Heart left ventricle (tissue), 16 donors: ENCODE measurements around the gene MMRN1. TPM values are rescaled to one million over a fixed set of nuclear protein-coding genes. Genes with fewer than 3 reads are reported as not detected.

Source experiments
- ATAC-seq, 4 donors: fragments of 200-7000 bp; cut with Tn5 transposase; one replicate each; pipeline ENCODE4 v1.9.1; 2020 to 2022; ENCODE audit warnings: moderate library complexity in 4 of 4, mild to moderate bottlenecking in 3 of 4, moderate number of reproducible peaks in 1 of 4
- DNase-seq, 5 donors: peaks; one replicate each; pipeline ENCODE4 v3.0.0-alpha.2; 2020
- H3K27ac ChIP-seq, 12 donors: fragments of 200-600 bp; sonication (generic) in 4 of 12; one replicate each; pipeline versions ENCODE4 v1.5.0 to v1.8.0; 2016 to 2022; ENCODE audit warnings: mild to moderate bottlenecking in 2 of 12
- H3K27me3 ChIP-seq, 9 donors: fragments of 200-600 bp; sonication (generic) in 2 of 9; one replicate each; pipeline versions ENCODE4 v1.5.1 to v1.8.0; 2016 to 2022; ENCODE audit warnings: mild to moderate bottlenecking in 3 of 9
- H3K36me3 ChIP-seq, 9 donors: fragments of 200-600 bp; sonication (generic) in 2 of 9; one replicate each; pipeline versions ENCODE4 v1.5.0 to v1.8.0; 2018 to 2022; ENCODE audit warnings: mild to moderate bottlenecking in 2 of 9
- H3K4me1 ChIP-seq, 12 donors: fragments of 200-600 bp; sonication (generic) in 4 of 12; one replicate each; pipeline versions ENCODE4 v1.5.0 to v1.8.0; 2016 to 2022; ENCODE audit warnings: mild to moderate bottlenecking in 3 of 12
- H3K4me3 ChIP-seq, 12 donors: fragments of 200-600 bp; sonication (generic) in 4 of 12; one replicate each; pipeline versions ENCODE4 v1.5.0 to v1.8.0; 2017 to 2022; ENCODE audit warnings: mild to moderate bottlenecking in 9 of 12, moderate library complexity in 4 of 12
- H3K9me3 ChIP-seq, 12 donors: fragments of 200-600 bp; sonication (generic) in 4 of 12; one replicate each; pipeline versions ENCODE4 v1.5.0 to v1.8.0; 2016 to 2022; ENCODE audit warnings: mild to moderate bottlenecking in 1 of 12
- CTCF ChIP-seq, 12 donors: fragments of 200-600 bp; sonication (generic) in 4 of 12; IDR thresholded peaks; one replicate each; pipeline versions ENCODE4 v1.5.0 to v1.8.0; 2018 to 2022; ENCODE audit warnings: antibody characterized with exemption in 12 of 12, mild to moderate bottlenecking in 5 of 12
- POLR2A ChIP-seq, 2 donors: fragments of 450-650 bp; IDR thresholded peaks; one replicate each; pipeline ENCODE4 v1.6.1; 2017; ENCODE audit warnings: antibody characterized with exemption in 2 of 2, mild to moderate bottlenecking in 2 of 2, moderate library complexity in 2 of 2
- WGBS, 4 donors: extraction: QIAGEN DNeasy Blood & Tissue Kit in 2 of 4; methylation state at CpG; one replicate each; pipeline versions ENCODE4 v1.1.5 to v1.1.7; 2013 to 2018; 5-methylcytosine and 5-hydroxymethylcytosine counted together
- intact Hi-C, 10 donors: fragments of 100-400 bp; cut with DNase I; formaldehyde crosslinking; loops; one replicate each; pipeline versions ENCODE4 v1.11.1 to v1.14.2; 2022
- polyA plus RNA-seq, 2 donors: library from polyadenylated mRNA; stranded (reverse); fragments of 200-250 nt; gene quantifications; one replicate each; pipeline ENCODE4 v1.2.3, GENCODE V29; 2013
- total RNA-seq, 9 donors: library from RNA; depleted of rRNA in 2 of 9; stranded (reverse); fragments of >200 nt in 2 of 9; fragmentation: NEBNext Ultra II Directional in 3 of 9; extraction: Animal tissue kit (Norgen Biotek cat#: 25700) in 3 of 9; gene quantifications; one replicate each; pipeline versions ENCODE4 v1.1.0 to v1.2.4, GENCODE V29; 2016 to 2023
- donor health status: ischemic (EF 13 %, LVEDD 7.1; RV severe dilation, severe dysfunction).
- donor health status: healthy with polysubstance abuse.
- donor health status: DM: no; HTN: yes; CAD: no.
- donor health status: DM: no; HTN: no; CAD: no.
- donor health status: ischemic (EF 25% LVEDD 6.9; RV normal size, moderate dysfunction).
- donor health status: ischemic (EF 25% LVEDD 5.7; RV mildly dilated, moderate dysfunction).
- donor health status: healthy.
- donor health status: DM: yes; HTN: yes; CAD: no.
- donor health status: ischemic (EF 35%, LVEDD 5.7; RV mildly dilated, moderate dysfunction).
- donor health status: nonischemic (EF 11% LVEDD 7.7; RV severe dilation, severe dysfunction).
- donor health status: DM: yes; HTN: yes; CAD: no.
- donor health status: PGD.
- donor health status: ischemic (EF 29% LVEDD 5.4; RV normal size, mild dysfunction).
- donor health status: nonischemic (EF 23%, LVEDD 6.1; RV moderate dilation, normal function).

MMRN1 gene
- total and polyA plus RNA-seq, 11 donors, result 0.14 to 9.9 (median 1.5) TPM

- intact Hi-C loops, result loop anchor here in 8 of 10 donors (10.0 kb wide), 5 partner anchors 242 to 742 kb away; no protein-coding TSS in a partner anchor
- 19 to 45% (median 27%) methylated on average over 1 of the region's 1 CpG for WGBS, 4 donors
- Histone ChIP-seq H3K4me3 (no peak overlapping the region), H3K4me1 (peaks cover 0 to 5% (median 0%) of the 10 kb centered on the region in 12 donors), H3K36me3 (no peaks in the 10 kb centered on the region), H3K27ac (no peak overlapping the region), H3K27me3 (no peaks in the 10 kb centered on the region), H3K9me3 (no peaks in the 10 kb centered on the region)
- ATAC-seq, result no peak
- no peak for TF ChIP-seq CTCF (IDR thresholded peaks at IDR 0.05)
- TF ChIP-seq POLR2A (IDR thresholded peaks at IDR 0.05), result no peak
- DNase-seq, result no peak
These were observed 12.3 kb downstream of the MMRN1 start for GRCh38 chr4:89906777-89907521.

GRCh38 chr4:89909889-89910288, 15.2 kb downstream of the MMRN1 start:
- intact Hi-C loops, result loop anchor here in 9 of 10 donors (5.0 to 10.0 kb wide), 6 partner anchors 245 to 745 kb away; no protein-coding TSS in a partner anchor
- H3K27me3 ChIP-seq, result no peaks in the 10 kb centered on the region
- no peak for ATAC-seq
- no peak for DNase-seq
- no peak overlapping the region for H3K4me3 ChIP-seq
- TF ChIP-seq CTCF (IDR thresholded peaks at IDR 0.05) (no peak), POLR2A (IDR thresholded peaks at IDR 0.05) (no peak)
- no peaks in the 10 kb centered on the region for H3K4me1 ChIP-seq
- WGBS, 4 donors, result 82 to 92% (median 87%) methylated on average over 1 of the region's 1 CpG
- H3K36me3 ChIP-seq, result no peaks in the 10 kb centered on the region
- H3K9me3 ChIP-seq, result no peaks in the 10 kb centered on the region
- H3K27ac ChIP-seq, result no peak overlapping the region

- ATAC-seq, result no peak
These were observed 19.0 kb downstream of the MMRN1 start for GRCh38 chr4:89913623-89914022.

More at GRCh38 chr4:89913623-89914022, 19.0 kb downstream of the MMRN1 start:
- Histone ChIP-seq H3K9me3 (no peaks in the 10 kb centered on the region), H3K36me3 (no peaks in the 10 kb centered on the region), H3K4me3 (no peak overlapping the region), H3K27me3 (no peaks in the 10 kb centered on the region), H3K4me1 (no peaks in the 10 kb centered on the region), H3K27ac (no peak overlapping the region)
- intact Hi-C loops, result loop anchor here in 1 of 10 donors (5.0 kb wide), 1 partner anchor 374 kb away; no protein-coding TSS in a partner anchor
- DNase-seq, result no peak
- WGBS, 4 donors, result 77 to 89% (median 80%) methylated on average over 1 of the region's 1 CpG
- TF ChIP-seq CTCF (IDR thresholded peaks at IDR 0.05) (no peak), POLR2A (IDR thresholded peaks at IDR 0.05) (no peak)
